ENCODE results near the gene APLP2. TPM values are rescaled to one million over a fixed set of nuclear protein-coding genes. Genes with fewer than 3 reads are reported as not detected.

The APLP2 gene
- total and polyA plus RNA-seq, 2 of the 4 experiments (the other 2 are of a cell fraction) = 127 to 235 TPM

GRCh38 chr11:130145975-130146776 lies 76.5 kb downstream of the APLP2 start:
- ChIA-PET POLR2A (ENCODE audit: unreplicated experiment) (no interaction called here), CTCF (interaction anchor here (0.6 to 1.4 kb wide), 3 partner anchors 14 to 1859 kb away, joined by 3 to 4 read pairs (median 3); no protein-coding TSS in a partner anchor)
- no peak overlapping the region for H4K91ac ChIP-seq (ENCODE audit: insufficient read depth, low read depth, low read length)
- no peak overlapping the region for H3K4me2 ChIP-seq (ENCODE audit: low read depth, low read length)
- H3K4me3 ChIP-seq (ENCODE audit: insufficient read depth, low read depth, low read length) = no peak overlapping the region
- H2BK120ac ChIP-seq (ENCODE audit: low read depth, low read length) = no peak overlapping the region
- no peak overlapping the region for H3K18ac ChIP-seq (ENCODE audit: low read depth, low read length)
- no TSS peak for BruUV-seq (replicated peaks)
- no peaks in the 10 kb centered on the region for H4K20me1 ChIP-seq (ENCODE audit: insufficient read depth, low read length)
- ATAC-seq (ENCODE audit: low read depth) (peak; percentile 55; the same call in 1 of the 2 replicates), DNase-seq (no peak)
- in situ Hi-C loops (cut with MboI; ENCODE audit: low sequenced_read_pairs) = no loop called here
- WGBS, 2 experiments (ENCODE audit: extremely low coverage in 2 of 2, insufficient read length in 1 of 2) = 83% methylated on average over 2 of the region's 15 CpGs; no CpG with 5 or more reads in 1 of the 2 experiments
- H3K9ac ChIP-seq (ENCODE audit: low read depth, low read length) = no peak overlapping the region
- no peaks in the 10 kb centered on the region for H3K79me1 ChIP-seq (ENCODE audit: low read depth in 1 of 2, low read length in 2 of 2)
- intact Hi-C loops (cut with micrococcal nuclease) = no loop called here
- no peak overlapping the region for H3K4ac ChIP-seq (ENCODE audit: low read depth, low read length)
- H3K27me3 ChIP-seq (ENCODE audit: control insufficient read depth, insufficient read depth, low read length) = no peaks in the 10 kb centered on the region
- H3K23ac ChIP-seq (ENCODE audit: low read depth, low read length) = no peak overlapping the region
- no peak overlapping the region for H2AK9ac ChIP-seq (replicated peaks; ENCODE audit: low read depth, low read length, poor library complexity)
- peaks cover 23% of the 10 kb centered on the region for H3K36me3 ChIP-seq (ENCODE audit: control insufficient read depth, insufficient read depth, low read length)
- H2AFZ ChIP-seq (replicated peaks; ENCODE audit: low read length, poor library complexity) = no peak overlapping the region
- H2BK5ac ChIP-seq (ENCODE audit: low read depth, low read length, poor library complexity, severe bottlenecking) = no peak overlapping the region
- H4K5ac ChIP-seq (ENCODE audit: low read depth, low read length) = no peak overlapping the region
- H3K27ac ChIP-seq (ENCODE audit: insufficient read depth, low read length) = no peak overlapping the region
- no peak overlapping the region for H3K56ac ChIP-seq (ENCODE audit: extremely low read depth, insufficient read depth, low read length)
- H4K8ac ChIP-seq (ENCODE audit: low read depth in 2 of 2, low read length in 2 of 2) = no peak overlapping the region
- TF ChIP-seq NFE2L2 (IDR thresholded peaks at IDR 0.05; ENCODE audit: low read depth, low read length) = no peak
- TF ChIP-seq POLR2A (IDR thresholded peaks at IDR 0.05; ENCODE audit: low read depth, low read length) = no peak
- H2AK5ac ChIP-seq (ENCODE audit: low read depth, low read length) = no peak overlapping the region
- peaks cover 3% of the 10 kb centered on the region; the same call in 1 of the 2 replicates for H3K4me1 ChIP-seq (ENCODE audit: control insufficient read depth, insufficient read depth, low read length)
- dilution Hi-C loops (cut with HindIII; ENCODE audit: low sequenced_read_pairs, unreplicated experiment) = loop anchor here (25.0 kb wide), 1 partner anchor 209 kb away; no protein-coding TSS in a partner anchor
- H2BK20ac ChIP-seq (ENCODE audit: low read depth, low read length) = no peak overlapping the region
- H3K14ac ChIP-seq (replicated peaks; ENCODE audit: low read depth, low read length) = no peak overlapping the region
- H3K9me1 ChIP-seq (ENCODE audit: insufficient read depth, low read length) = no peaks in the 10 kb centered on the region
- H2BK15ac ChIP-seq (ENCODE audit: low read depth, low read length) = no peak overlapping the region
- H3K9me3 ChIP-seq (ENCODE audit: control insufficient read depth, insufficient read depth, low read length) = no peaks in the 10 kb centered on the region
